Right lobe of liver (tissue), 6 donors: Measurements from ENCODE around the gene SPTB. TPM values are rescaled to one million over a fixed set of nuclear protein-coding genes. Genes with fewer than 3 reads are reported as not detected.

Experiments used
- ATAC-seq, 4 donors: fragments of 200-7000 bp; cut with Tn5 transposase; one replicate each; pipeline ENCODE4 v1.9.1; 2020; ENCODE audit warnings: mild to moderate bottlenecking in 4 of 4, moderate library complexity in 4 of 4
- DNase-seq, 3 donors: peaks; one replicate each; pipeline ENCODE4 v3.0.0-alpha.2; 2020
- H3K27ac ChIP-seq, 3 donors: fragments of 200-600 bp; one replicate each; pipeline ENCODE4 v1.8.0; 2022
- H3K27me3 ChIP-seq, 2 donors: fragments of 200-600 bp; one replicate each; pipeline ENCODE4 v1.8.0; 2022
- H3K36me3 ChIP-seq, 4 donors: fragments of 200-600 bp; sonication (generic) in 1 of 4; one replicate each; pipeline versions ENCODE4 v1.5.1 to v1.8.0; 2017 to 2022; ENCODE audit warnings: control low read depth in 1 of 4
- H3K4me1 ChIP-seq, 4 donors: fragments of 200-600 bp; sonication (generic) in 1 of 4; one replicate each; pipeline versions ENCODE4 v1.5.1 to v1.8.0; 2017 to 2022; ENCODE audit warnings: control low read depth in 1 of 4
- H3K4me3 ChIP-seq, 3 donors: fragments of 200-600 bp; one replicate each; pipeline ENCODE4 v1.8.0; 2022
- H3K9me3 ChIP-seq, 4 donors: fragments of 200-600 bp; sonication (generic) in 1 of 4; one replicate each; pipeline versions ENCODE4 v1.5.1 to v1.8.0; 2017 to 2022; ENCODE audit warnings: control low read depth in 1 of 4
- POLR2A ChIP-seq: fragments of 450-650 bp; IDR thresholded peaks from one replicate; pipeline ENCODE4 v1.6.1; 2017; ENCODE audit warnings: antibody characterized with exemption, mild to moderate bottlenecking
- WGBS: methylation state at CpG from one replicate; pipeline ENCODE4 v1.1.6; 2018; ENCODE audit warnings: low coverage, low lambda C conversion rate; ENCODE audit not compliant: insufficient coverage; ENCODE audit errors: missing lambda C conversion rate; 5-methylcytosine and 5-hydroxymethylcytosine counted together
- intact Hi-C, 2 donors: fragments of 100-400 bp; cut with DNase I; formaldehyde crosslinking; loops; one replicate each; pipeline versions ENCODE4 v1.11.2 to v1.14.1; 2022
- total RNA-seq, 6 experiments: library from RNA; depleted of rRNA in 2 of 6; stranded (reverse); fragments of >200 nt in 2 of 6; fragmentation: NEBNext Ultra II Directional in 3 of 6; extraction: Animal tissue kit (Norgen Biotek cat#: 25700) in 3 of 6; gene quantifications; one replicate each; pipeline versions ENCODE4 v1.1.0 to v1.2.4, GENCODE V29; 2016 to 2023
- TF ChIP-seq, protein P1 (sequence below), 4 donors: fragments of 200-600 bp in 3 of 4; fragments of 450-650 bp in 1 of 4; IDR thresholded peaks; one replicate each; pipeline versions ENCODE4 v1.5.1 to v1.8.0; 2016 to 2022; ENCODE audit warnings: antibody characterized with exemption in 4 of 4, mild to moderate bottlenecking in 2 of 4
- donor health status: DM: no; HTN: yes; CAD: no.
- donor health status: DM: no; HTN: no; CAD: no.
- donor health status: DM: no; HTN: no; CAD: no.
- donor health status: DM: no; HTN: yes; CAD: no.
- donor health status: DM: no; HTN: yes; CAD: no.

SPTB gene
- total RNA-seq, 6 experiments from 2014 or later: 0.12 to 2.4 (median 0.72) TPM

DNA sequence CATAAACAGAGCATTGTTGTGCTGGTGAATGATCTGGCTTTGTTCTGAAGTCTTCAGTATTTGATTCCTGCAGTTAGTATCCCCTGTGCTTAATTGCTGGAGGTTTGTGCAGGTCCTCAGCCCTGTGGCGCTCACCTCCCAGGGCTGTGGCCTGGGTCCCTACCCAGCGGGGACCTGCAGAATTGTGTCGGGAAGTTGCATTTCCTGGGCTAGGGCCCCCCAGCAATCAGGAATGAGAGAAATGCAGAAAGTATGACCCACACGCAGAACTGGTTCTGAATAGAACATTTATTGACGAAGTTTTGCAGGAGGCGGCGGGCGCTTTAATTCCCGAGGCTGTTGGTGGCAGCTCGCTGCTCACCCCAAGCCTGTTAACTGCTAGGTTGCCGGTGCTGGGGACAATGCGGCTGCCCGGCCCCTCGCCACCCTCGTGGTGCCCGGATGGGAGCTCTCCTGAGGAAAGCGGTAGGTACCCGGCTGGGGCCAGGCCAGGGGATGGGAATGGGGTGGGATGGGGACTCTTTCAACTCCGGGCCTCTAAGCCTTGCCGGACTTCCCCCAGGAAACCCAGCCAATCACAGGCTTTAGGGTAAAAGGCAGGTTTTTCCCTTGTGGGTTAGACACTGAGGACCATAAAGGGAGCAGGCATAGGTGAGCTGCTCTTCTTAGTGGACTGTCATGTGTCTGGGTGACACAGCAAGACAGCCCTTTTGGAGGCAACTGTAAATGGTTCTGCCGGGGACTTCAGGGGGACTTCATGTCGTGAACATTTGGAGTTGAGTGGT lies 163.9 kb downstream of the SPTB start:
- no peak overlapping the region for H3K27ac ChIP-seq
- H3K36me3 ChIP-seq: no peaks in the 10 kb centered on the region
- no peaks in the 10 kb centered on the region for H3K27me3 ChIP-seq
- ATAC-seq (no peak), DNase-seq (no peak)
- TF ChIP-seq, protein P1, sequence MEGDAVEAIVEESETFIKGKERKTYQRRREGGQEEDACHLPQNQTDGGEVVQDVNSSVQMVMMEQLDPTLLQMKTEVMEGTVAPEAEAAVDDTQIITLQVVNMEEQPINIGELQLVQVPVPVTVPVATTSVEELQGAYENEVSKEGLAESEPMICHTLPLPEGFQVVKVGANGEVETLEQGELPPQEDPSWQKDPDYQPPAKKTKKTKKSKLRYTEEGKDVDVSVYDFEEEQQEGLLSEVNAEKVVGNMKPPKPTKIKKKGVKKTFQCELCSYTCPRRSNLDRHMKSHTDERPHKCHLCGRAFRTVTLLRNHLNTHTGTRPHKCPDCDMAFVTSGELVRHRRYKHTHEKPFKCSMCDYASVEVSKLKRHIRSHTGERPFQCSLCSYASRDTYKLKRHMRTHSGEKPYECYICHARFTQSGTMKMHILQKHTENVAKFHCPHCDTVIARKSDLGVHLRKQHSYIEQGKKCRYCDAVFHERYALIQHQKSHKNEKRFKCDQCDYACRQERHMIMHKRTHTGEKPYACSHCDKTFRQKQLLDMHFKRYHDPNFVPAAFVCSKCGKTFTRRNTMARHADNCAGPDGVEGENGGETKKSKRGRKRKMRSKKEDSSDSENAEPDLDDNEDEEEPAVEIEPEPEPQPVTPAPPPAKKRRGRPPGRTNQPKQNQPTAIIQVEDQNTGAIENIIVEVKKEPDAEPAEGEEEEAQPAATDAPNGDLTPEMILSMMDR (IDR thresholded peaks at IDR 0.05): no peak
- TF ChIP-seq POLR2A: no peak
- H3K4me3 ChIP-seq: no peak overlapping the region
- H3K9me3 ChIP-seq: no peaks in the 10 kb centered on the region
- peaks cover 0 to 47% (median 18%) of the 10 kb centered on the region in 4 donors for H3K4me1 ChIP-seq
- 64% methylated on average over 10 of the region's 22 CpGs for WGBS
- intact Hi-C loops: no loop called here

GRCh38 chr14:64715146-64715627 lies 164.5 kb downstream of the SPTB start:
- Histone ChIP-seq H3K4me3 (no peak overlapping the region), H3K27ac (no peak overlapping the region), H3K9me3 (no peaks in the 10 kb centered on the region), H3K27me3 (no peaks in the 10 kb centered on the region), H3K36me3 (no peaks in the 10 kb centered on the region), H3K4me1 (peaks cover 0 to 48% (median 18%) of the 10 kb centered on the region in 4 donors)
- ATAC-seq (no peak), DNase-seq (peak in 1 of 3 donors; percentile 28)
- TF ChIP-seq, protein P1 (IDR thresholded peaks at IDR 0.05): no peak
- no peak for TF ChIP-seq POLR2A
- WGBS: 61% methylated on average over 4 of the region's 4 CpGs
- intact Hi-C loops: no loop called here

DNA sequence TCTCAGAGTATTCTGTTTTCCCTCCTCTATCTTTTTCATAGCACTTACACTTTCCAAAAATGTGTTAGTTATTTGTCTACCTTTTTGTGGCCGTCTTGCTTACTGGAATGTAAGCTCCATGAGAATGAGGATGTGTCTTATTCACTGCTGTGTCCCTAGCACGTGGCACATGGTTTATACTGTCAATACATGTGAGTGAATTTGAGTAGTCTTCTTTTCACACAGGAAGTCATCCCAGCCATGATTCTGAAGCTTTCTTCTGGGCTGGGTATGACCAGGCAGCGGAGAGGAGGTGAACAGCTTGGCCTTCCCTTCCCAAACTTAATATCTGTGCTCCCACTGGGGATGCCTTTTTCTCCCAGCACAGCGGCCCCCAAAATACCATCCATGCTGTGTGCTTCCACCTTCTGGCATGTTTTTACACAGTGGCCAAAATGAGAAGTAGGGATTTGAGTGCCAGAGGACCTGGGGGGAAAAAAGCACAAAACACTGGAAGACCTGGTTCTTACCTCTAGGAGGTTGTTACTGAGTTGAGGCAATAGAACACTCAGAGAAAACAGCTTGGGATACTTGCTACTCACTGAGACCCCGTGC lies 165.2 kb downstream of the SPTB start:
- DNase-seq (peak in 1 of 3 donors; percentile 29), ATAC-seq (no peak)
- H3K4me3 ChIP-seq: no peak overlapping the region
- no peak for TF ChIP-seq POLR2A
- TF ChIP-seq, protein P1 (IDR thresholded peaks at IDR 0.05): no peak
- no peaks in the 10 kb centered on the region for H3K36me3 ChIP-seq
- no peak overlapping the region for H3K27ac ChIP-seq
- H3K4me1 ChIP-seq: peaks cover 0 to 47% (median 16%) of the 10 kb centered on the region in 4 donors
- H3K27me3 ChIP-seq: no peaks in the 10 kb centered on the region
- intact Hi-C loops: no loop called here
- H3K9me3 ChIP-seq: no peaks in the 10 kb centered on the region
- 85% methylated on average over 3 of the region's 5 CpGs for WGBS

GRCh38 chr14:64713677-64714076 lies 166.0 kb downstream of the SPTB start:
- intact Hi-C loops: no loop called here
- TF ChIP-seq POLR2A: no peak
- TF ChIP-seq, protein P1 (IDR thresholded peaks at IDR 0.05): no peak
- ATAC-seq: no peak
- Histone ChIP-seq H3K27me3 (no peaks in the 10 kb centered on the region), H3K4me3 (no peak overlapping the region), H3K27ac (no peak overlapping the region), H3K4me1 (peaks cover 0 to 51% (median 18%) of the 10 kb centered on the region in 4 donors), H3K9me3 (no peaks in the 10 kb centered on the region), H3K36me3 (no peaks in the 10 kb centered on the region)
- DNase-seq: no peak
